Mesothelial cell of epicardium (in vitro differentiated cells): ENCODE measurements around the gene IGFLR1. TPM values are rescaled to one million over a fixed set of nuclear protein-coding genes. Genes with fewer than 3 reads are reported as not detected.
"Not testable (repeated sequence)": the region's sequence is repeated elsewhere in the genome, so short reads cannot be mapped to it uniquely, and the experiment has no call there.

Experiments used
- DNase-seq, 2 experiments: peaks; one replicate each; pipeline ENCODE4 v3.0.0; 2021; ENCODE audit warnings: low spot score in 2 of 2; ENCODE audit not compliant: unreplicated experiment in 2 of 2
- H3K27ac Mint-ChIP-seq: 2 replicates; pipeline ENCODE4 v1.8.0; 2021; ENCODE audit warnings: mixed read lengths
- H3K27me3 Mint-ChIP-seq: 2 replicates; pipeline ENCODE4 v1.8.0; 2021; ENCODE audit warnings: low read depth, mixed read lengths
- H3K36me3 Mint-ChIP-seq: 2 replicates; pipeline ENCODE4 v1.8.0; 2021; ENCODE audit warnings: mixed read lengths
- H3K4me1 Mint-ChIP-seq: 2 replicates; pipeline ENCODE4 v1.8.0; 2021; ENCODE audit warnings: mixed read lengths
- H3K4me3 Mint-ChIP-seq: 2 replicates; pipeline ENCODE4 v1.8.0; 2021; ENCODE audit warnings: mild to moderate bottlenecking, moderate library complexity, mixed read lengths
- H3K9me3 Mint-ChIP-seq: 2 replicates; pipeline ENCODE4 v1.8.0; 2021; ENCODE audit warnings: mixed read lengths
- CTCF ChIP-seq: fragments of 200-600 bp; sonication (generic); IDR thresholded peaks from one replicate; pipeline ENCODE4 v1.5.0; 2021; ENCODE audit warnings: antibody characterized with exemption; ENCODE audit not compliant: unreplicated experiment
- total RNA-seq: library from RNA; stranded (reverse); gene quantifications from 3 replicates; pipeline ENCODE4 v1.2.1, GENCODE V29; 2021

The IGFLR1 gene
- total RNA-seq, 1 donor from 2014 or later: 3.2 TPM

GRCh38 chr19:35775298-35776101, 33.2 kb upstream of the IGFLR1 start, which contains the start of gene ARHGAP33:
Gene ARHGAP33, plus strand, starts transcription at chr19:35775564. Its CDS starts 95 bp downstream, at chr19:35775659.
- Mint-ChIP-seq H3K27ac (peak within 1 kb of the TSS; percentile 21), H3K4me3 (peak within 1 kb of the TSS; percentile 71), H3K4me1 (peaks cover 19% of the 10 kb centered on the region), H3K9me3 (no peaks in the 10 kb centered on the region), H3K27me3 (no peaks in the 10 kb centered on the region), H3K36me3 (no peaks in the 10 kb centered on the region)
- DNase-seq: peak; percentile 100
- no peak for TF ChIP-seq CTCF

- no peak overlapping the region for H3K27ac Mint-ChIP-seq
- H3K4me3 Mint-ChIP-seq: peak overlapping the region; percentile 71
- H3K27me3 Mint-ChIP-seq: no peaks in the 10 kb centered on the region
- H3K4me1 Mint-ChIP-seq: peaks cover 19% of the 10 kb centered on the region
- H3K9me3 Mint-ChIP-seq: no peaks in the 10 kb centered on the region
- peaks cover 2% of the 10 kb centered on the region for H3K36me3 Mint-ChIP-seq
- no peak for DNase-seq
- no peak for TF ChIP-seq CTCF
These were observed 32.7 kb upstream of the IGFLR1 start for GRCh38 chr19:35775046-35775297.

- Mint-ChIP-seq H3K9me3 (no peaks in the 10 kb centered on the region), H3K36me3 (peaks cover 2% of the 10 kb centered on the region), H3K27me3 (no peaks in the 10 kb centered on the region), H3K27ac (no peak overlapping the region), H3K4me3 (peak overlapping the region; percentile 71), H3K4me1 (peaks cover 19% of the 10 kb centered on the region)
- DNase-seq: no peak
- TF ChIP-seq CTCF: no peak
These were observed 32.2 kb upstream of the IGFLR1 start for GRCh38 chr19:35774274-35775045.

- Mint-ChIP-seq H3K4me1 (peaks cover 19% of the 10 kb centered on the region), H3K9me3 (no peaks in the 10 kb centered on the region), H3K36me3 (peaks cover 7% of the 10 kb centered on the region), H3K27ac (no peak overlapping the region), H3K4me3 (no peak overlapping the region), H3K27me3 (no peaks in the 10 kb centered on the region)
- DNase-seq: no peak
- no peak for TF ChIP-seq CTCF
These were observed 31.0 kb upstream of the IGFLR1 start for GRCh38 chr19:35773020-35773806.

GRCh38 chr19:35772362-35772761, 30.1 kb upstream of the IGFLR1 start:
- not testable (repeated sequence) for H3K9me3 Mint-ChIP-seq, H3K27me3 Mint-ChIP-seq, H3K27ac Mint-ChIP-seq, DNase-seq, H3K36me3 Mint-ChIP-seq, H3K4me3 Mint-ChIP-seq
- peaks cover 20% of the 10 kb centered on the region for H3K4me1 Mint-ChIP-seq

- Mint-ChIP-seq H3K27me3 (no peaks in the 10 kb centered on the region), H3K36me3 (peaks cover 15% of the 10 kb centered on the region), H3K9me3 (no peaks in the 10 kb centered on the region), H3K27ac (no peak overlapping the region), H3K4me1 (peaks cover 3% of the 10 kb centered on the region), H3K4me3 (no peak overlapping the region)
- DNase-seq: no peak
- no peak for TF ChIP-seq CTCF
These were observed 25.8 kb upstream of the IGFLR1 start for GRCh38 chr19:35768082-35768421.
